DMS79 (cell line): ENCODE results near the gene OCA2.
A peak's percentile ranks its signal among the peaks of the same experiment; 100 is the strongest.
"Not testable (repeated sequence)": the region's sequence is repeated elsewhere in the genome, so short reads cannot be mapped to it uniquely, and the experiment has no call there.

Experiments
- DNase-seq: peaks from one replicate; lab custom pipeline; 2025; lab: John Stamatoyannopoulos, UW

Gene OCA2

DNA sequence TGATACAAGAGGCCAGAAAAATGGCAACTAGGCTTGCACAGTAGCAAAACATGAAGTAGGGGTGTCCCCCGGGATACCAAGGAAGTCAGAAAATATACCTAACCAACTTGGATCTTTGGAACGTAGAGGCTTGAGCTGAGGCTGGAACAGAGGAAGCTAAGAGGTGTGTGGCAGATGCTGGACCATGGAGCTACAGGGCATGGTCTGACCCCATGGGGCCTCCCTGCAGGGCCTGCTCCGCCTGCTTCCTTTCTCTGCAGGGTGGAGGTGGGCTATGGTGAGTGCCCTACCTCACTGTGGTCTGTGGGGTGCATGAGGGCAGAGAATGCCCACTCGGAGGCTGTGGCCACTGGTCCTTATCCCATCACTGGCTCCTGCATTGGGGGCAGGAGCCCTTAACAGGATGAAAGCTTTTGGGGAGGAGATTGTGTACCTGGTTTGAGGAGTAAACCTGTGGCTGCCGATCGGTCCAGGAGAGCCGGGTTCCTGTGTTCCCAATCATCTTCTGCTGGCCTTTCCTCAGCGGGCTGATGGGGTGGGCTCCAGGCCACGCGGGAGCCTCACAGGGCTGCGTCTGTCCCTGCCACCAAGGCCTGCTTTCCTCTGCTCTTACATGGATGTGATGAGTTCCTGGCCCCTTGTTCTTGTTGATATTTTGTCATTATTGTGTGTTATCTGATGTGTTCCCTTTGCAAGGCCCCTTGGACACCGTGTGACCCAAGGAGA is 96.8 kb downstream of the OCA2 start:
- DNase-seq = no peak

DNA sequence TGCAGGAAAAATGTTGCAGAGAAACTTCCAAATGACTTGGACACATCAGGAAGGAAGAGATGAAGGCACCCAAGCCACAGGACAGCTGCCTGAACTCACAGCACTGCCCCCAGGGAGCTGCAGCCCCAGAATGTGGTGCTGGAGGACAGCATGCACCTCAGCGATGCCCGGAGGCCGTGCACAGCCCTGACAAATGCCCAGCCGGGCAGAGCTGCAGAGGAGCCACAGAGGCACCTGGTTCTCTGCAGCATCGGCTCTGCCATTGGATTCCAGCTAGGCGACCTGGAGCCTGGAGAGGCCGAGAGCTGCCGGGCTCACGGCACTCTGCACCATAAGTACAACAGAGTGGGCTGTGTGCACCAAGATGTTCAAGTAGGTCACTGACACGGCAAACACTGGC is 97.5 kb downstream of the OCA2 start:
- no peak for DNase-seq

DNA sequence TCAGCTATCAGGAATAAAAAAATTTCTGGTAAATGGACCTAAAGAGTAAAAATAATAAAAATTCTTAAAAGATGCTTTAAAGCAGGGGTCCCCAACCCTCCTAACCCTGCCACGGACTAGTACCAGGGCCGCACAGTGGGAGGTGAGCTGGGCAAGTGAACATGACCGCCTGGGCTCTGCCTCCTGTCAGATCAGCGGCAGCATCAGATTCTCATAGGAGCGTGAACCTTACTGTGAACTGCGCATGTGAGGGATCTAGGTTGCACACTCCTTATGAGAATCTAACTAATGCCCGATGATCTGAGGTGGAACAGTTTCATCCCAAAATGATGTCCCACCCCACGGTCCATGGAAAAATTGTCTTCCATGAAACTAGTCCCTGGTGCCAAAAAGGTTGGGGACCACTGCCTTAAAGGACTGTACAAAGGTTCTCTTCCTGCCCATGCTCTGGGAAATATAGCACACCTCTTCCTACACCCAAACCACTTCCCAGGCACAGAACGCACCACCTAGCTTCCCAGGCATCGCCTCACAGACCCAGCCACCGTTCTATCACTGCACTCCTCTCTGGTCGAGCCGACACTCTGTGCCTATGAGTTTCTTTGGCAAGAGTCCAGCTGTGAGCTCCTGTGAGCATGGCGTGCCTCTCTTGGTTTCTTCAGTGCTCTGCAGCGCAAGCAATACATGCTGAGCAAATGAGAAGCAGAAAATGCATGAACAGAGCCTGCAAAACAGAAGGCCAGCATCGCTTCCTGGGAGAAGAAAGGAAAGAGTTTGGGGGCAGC is 104.9 kb downstream of the OCA2 start:
- DNase-seq = peak; percentile 45

DNA sequence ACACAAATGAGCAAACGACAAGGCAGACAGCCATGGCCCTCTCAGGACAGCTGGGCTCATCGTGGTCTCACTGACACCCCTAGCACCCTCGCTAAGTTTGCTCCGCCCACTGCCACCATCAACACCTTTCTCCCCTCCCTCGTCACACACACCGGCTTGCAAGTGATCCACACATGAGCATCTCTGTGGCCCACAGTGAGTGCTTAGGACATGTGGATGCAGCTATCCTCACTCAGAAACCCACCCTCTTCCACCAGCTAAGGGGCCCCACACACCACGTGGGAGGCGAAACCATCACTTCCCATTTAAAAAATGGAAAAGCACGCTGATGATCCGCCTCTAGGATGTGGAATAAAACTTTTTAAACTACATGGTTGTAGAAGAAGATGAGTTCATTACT is 105.6 kb downstream of the OCA2 start:
- DNase-seq = no peak

DNA sequence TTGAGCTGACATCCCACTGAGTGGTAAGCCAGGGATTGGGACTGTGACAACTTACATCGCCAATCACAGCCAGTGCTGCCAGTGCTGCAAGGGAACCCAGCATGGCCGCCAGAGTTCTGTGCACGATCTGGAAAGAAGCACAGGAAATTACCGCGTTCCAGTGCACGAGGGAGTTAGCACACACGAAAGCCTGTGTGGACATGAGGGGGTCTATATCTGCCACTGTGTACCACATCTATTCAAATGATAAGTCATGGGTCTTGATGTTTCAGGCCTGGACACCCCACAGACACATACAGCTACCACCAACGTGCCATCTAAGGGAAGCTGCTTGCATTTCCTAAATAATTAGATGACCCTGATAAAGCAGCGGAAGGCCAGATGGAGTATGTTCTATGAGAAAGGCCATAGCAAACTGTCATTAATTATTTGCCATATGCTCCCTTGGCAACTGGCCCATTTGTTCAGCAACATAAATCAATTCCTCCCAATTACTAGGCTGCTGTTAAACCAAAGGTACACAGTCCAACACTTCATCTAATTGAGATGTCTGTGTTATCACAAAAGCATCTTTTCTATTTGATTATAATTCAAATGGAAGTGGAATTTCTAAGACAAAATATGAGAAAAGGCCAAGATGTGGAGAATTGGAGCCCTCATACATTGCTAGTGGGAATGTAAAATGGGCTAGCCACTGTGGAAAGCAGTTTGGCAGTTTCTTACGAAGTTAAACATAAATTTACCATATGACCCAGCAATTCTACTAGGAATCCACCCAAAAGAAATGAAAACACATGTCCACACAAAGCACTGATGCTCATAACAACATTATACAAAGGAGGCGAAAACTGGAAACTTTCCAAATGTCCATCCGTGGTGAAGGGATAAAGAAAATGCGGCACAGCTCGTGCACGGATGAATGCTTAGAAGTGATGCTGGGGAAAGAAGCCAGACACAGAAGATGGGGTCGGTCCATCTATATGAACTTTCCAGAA is 108.3 kb downstream of the OCA2 start:
- no peak for DNase-seq

DNA sequence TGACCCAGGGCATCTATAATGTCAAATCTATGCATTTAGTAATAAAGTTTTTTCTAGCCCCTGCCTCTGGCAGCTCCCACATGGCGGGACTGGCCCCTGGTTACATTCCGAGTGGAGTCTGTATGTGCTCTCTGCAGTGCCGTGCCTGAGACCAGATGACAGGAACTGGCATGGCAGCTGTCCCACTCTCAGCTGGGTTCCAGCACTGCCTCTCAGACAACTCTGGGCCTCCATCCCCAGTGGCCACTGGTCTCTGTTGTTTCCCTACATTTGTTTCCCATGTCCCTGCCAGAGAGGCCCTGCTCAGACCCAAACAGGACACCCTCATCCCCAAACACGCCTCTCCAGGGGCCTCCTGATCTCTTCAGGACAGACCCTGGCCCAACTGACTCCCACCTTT is 109.3 kb downstream of the OCA2 start:
- no peak for DNase-seq

DNA sequence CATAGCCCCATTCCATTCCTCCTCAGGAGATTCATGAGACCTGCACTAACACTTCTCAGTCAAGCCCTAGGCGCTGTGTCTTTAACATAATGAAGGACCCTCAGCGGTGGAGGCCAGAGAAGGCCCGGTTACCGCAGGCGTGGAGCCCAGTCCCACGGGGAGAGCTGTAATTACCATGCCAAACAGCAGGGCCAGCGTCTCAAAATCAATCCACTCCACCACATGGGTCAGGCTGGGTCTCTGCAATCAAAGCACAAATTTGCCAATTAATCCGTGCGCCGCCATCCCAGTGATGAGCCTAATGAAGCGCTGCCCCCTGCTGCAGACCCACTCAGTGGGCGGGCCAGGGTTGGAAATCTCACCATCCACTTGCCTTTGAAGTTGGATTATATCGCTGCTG is 109.7 kb downstream of the OCA2 start:
- no peak for DNase-seq

DNA sequence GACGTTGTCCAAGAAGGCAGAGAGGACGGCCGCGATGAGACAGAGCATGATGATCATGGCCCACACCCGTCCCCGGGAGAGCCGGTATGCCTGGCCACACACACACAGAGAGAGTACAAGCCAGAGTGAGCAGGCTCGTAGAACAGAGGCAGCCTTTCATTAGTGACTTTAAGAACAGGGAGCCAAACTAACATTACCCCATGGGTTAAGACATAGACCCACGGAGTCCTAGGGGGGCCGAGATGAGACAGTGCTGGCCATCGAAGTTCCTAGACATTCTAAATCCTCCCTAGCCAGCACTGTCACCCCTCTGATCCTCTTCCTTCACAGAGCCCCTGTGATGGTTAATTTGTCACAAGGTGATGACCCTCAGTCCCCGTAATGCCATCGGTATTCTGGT is 114.0 kb downstream of the OCA2 start:
- DNase-seq = no peak

DNA sequence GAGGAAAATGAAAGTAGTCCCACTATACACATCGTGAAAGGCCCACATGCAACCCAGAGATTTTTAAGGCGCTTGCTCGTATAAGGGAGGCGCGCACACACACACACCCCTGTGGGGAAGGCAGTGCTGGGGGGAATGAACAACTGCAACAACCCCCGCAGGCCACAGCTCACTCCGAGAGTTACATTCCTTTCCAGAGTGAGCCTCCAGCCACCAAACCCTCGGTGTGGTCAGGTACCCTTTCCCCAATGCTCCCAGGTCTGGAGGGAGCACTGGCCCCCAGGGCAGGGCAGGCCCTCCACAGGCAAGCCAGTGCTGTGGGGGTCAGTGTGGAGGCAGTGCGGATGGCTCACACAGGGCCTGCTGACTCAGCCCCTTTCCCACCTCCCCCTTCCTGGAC is 115.6 kb downstream of the OCA2 start:
- no peak for DNase-seq

DNA sequence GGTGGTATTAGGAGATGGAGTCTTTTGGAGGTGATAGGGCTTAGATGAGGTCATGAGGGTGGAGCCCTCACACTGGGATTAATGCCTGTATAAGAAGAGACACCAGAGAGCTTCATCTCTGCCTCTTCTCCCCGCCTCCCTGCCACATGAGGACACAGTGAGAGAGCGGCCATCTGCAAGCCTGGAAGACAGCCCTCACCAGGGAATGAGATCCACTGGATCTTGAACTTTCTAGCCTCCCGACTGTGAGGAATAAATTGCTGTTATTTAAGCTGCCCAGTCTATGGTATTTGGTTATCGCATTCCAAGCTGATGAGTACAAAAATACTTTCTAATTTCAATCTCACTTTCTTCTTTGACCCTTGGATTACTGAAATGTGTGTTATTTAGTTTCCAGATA is 121.4 kb downstream of the OCA2 start:
- no peak for DNase-seq

DNA sequence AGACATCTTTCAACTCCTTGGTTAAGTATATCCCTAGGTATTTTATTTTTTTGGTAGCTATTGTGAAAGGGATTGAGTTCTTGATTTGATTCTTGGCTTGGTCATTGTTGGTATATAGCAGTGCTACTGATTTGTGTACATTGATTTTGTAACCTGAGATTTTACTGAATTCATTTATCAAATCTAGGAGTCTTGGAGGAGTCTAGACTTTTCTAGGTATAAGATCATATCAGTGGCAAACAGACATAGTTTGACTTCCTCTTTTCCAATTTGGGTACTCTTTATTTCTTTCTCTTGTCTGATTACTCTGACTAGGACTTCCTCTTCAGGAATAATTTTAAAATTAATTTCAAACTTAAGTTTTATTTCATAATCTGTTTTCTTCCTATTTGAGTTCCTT is 125.2 kb downstream of the OCA2 start:
- DNase-seq = no peak

DNA sequence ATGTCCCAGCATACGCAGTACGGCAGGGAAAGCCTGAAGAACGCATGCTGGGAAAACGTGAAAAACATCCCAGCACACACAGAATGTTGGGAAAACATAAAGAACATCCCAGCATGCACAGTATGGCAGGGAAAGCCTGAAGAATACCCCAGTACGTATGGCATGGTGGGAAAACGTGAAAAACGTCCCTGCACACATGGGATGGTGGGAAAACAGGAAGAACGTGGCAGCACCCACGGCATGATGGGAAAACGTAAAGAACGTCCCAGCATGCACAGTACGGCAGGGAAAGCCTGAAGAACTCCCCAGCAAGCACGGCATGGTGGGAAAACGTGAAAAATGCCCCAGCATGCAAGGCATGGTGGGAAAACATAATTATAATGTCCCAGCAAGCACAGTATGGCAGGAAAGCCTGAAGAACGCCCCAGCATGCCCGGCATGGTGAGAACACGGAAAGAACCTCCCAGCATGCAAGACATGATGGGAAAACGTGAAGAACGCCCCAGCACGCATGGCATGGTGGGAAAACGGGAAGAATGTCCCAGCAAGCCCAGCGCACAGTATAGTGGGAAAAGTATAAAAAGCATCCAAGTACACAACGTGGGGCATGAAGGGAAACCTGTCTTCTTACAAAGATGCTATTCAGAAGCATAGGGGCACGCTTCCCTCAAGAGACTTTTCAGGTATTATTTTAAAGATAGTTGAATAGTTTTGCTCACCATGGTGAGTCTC is 128.3 kb downstream of the OCA2 start:
- no peak for DNase-seq

DNA sequence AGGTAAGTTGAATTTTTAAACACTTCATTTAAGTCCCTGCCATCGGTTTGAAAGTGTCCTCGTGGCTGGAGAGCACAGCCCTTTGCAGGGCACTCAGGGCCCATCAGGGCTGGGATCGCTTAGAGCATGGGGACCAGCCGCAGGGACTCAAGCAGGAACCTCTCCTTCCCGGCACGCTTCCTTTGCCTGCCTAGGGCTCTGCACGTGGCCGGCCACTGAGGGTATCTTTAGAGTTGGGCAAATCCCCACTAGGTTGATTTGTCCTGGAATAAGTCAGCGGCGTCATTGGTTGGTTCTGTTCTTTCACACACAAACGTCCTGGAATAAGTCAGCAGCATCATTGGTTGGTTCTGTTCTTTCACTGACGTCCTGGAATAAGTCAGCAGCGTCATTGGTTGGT is 131.6 kb downstream of the OCA2 start:
- no peak for DNase-seq

DNA sequence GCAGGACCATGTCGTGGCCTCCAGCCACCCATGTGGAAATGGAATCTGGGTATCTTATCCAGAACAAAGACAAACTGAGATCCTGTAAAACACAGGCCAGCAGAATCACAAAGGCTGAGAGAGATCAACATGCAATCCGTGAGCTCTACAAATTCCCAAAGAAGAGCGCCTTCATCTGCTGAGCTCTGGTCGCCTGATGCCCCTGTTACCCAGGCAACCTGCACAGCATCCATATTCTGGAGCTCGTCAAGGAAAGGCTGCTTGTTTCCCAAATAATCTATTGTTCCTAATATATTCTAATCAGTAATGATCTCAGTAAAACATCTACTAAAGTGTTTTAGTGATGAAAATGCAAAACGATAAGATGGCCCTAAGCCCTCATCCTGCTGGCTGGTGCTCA is 133.6 kb downstream of the OCA2 start:
- no peak for DNase-seq

DNA sequence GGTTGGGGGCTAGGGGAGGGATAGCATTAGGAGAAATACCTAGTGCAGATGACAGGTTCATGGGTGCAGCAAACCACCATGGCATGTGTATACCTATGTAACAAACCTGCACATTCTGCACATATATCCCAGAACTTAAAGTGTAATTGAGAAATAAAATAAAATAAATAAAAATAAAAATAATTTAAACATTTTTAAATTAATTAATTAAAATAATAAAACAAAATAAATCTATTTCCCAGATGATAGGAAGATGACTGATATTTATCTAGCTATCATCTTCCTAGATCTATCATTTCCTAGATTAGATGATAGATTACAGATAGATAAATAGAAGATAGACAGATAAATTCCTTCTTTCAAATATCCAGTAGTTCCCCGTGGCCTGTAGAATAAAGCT is 137.3 kb downstream of the OCA2 start:
- no peak for DNase-seq

DNA sequence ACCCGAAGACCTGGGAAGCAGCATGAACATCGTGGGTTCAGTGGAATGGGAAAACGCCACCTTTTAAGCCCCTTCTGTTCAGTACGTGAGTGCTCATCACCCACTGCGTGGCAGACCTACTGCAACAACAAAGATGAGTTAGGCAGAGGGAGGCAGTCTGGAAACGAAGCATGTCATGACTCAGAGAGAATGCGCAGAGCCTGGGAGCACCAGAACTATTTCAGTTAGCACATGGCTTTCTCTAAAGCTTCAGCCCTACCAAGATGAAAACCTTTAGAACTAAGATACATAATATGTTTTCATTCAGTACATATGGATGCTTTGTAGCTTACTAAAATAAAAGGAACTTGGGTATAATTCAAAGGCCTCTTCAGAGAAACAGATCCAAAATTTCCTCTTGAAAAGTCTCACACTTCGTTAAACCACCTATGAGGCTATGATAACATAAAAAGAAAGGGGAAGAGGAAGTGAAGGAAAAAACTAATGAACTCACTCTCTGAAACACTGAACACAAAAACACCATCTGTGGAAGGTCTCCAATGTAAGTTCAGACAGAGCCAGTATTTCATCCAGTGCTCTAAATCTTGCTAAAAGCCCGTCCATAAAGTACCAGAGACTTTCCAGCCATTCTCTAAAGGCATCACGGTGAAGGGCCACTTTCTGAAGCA is 140.1 kb downstream of the OCA2 start:
- DNase-seq = no peak

DNA sequence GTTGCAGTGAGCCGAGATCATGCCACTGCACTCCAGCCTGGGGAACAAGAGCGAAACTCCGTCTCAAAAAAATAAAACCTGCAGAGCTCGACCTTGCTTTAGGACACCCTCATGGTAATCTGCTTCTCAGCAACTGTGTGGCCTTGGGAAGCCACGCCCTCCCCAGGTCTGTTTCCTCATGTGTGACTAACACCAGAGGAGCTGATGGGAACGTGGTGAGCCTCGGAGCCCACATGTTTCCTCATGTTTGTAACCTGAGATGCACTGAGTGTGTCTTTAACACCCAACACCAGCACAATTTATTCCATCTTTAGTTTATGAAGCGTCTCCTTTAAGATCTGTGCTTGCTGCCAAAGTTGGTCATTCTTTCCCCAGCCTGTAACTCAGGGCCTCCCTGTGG is 142.8 kb downstream of the OCA2 start:
- no peak for DNase-seq

DNA sequence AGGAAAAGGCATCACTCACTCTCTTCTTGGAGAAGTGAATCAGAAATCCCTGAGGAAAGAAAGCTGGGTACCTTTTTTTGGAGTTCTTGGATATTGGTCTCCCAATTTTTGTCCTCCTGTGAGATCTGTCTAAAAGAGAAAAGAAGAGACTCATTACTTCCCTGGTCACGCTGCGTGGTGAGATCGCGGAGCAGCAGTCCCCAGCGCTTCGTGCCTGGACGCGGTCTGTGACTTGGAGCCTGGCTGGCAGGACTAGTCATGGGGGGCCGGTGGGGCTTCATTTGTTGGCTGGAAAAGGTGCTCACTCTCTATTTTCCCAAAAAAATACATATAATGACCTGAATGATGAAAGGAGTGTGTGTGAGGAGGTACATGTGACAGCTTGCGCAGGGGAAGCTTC is 144.0 kb downstream of the OCA2 start:
- DNase-seq = no peak

DNA sequence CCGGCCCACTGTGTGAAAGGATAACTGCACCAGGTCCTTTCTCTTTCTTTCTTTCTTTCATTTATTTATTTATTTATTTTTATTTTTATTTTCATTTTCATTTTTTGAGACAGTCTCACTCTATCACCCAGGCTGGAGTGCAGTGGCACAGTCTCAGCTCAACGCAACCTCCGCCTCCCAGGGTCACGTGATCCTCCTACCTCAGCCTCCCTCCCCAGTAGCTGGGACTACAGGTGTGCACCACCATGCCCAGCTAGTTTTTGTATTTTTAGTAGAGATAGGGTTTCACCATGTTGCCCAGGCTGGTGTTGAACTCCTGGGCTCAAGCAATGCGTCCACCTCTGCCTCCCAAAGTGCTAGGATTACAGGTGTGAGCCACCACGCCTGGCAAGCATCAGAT is 146.5 kb downstream of the OCA2 start:
- DNase-seq = not testable (repeated sequence)

DNA sequence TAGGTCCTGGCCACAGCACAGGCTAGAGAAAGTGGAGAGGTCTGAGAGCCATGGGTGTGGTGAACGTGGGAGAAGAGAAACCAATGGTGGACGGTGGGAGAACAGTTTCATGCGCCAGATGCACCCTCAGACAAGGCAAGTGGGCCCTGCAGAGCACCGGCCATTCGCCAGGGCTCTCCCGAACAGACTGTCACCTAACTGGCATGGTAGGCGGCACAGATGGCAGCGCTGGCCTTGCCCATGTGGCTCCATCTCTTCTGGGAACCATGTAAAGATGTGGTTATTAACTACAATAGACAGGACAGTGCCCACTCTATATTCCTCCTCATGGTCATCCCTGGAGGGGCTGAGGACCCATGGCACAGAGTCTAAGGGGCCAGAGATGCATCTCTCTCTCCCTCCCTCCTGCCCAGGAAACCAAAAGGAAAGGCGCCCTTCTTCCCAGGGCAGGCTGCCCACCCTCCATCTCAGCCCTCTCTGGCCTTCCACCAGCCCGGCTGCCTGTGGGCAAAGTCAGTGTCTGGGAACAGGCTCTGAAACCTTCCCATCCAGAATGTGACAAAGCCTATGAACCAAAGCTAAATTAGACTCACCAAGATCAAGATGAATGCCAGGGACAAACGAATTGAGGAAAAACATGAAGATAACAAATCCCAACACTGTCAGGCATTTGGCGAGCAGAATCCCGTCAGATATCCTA is 147.8 kb downstream of the OCA2 start:
- no peak for DNase-seq

DNA sequence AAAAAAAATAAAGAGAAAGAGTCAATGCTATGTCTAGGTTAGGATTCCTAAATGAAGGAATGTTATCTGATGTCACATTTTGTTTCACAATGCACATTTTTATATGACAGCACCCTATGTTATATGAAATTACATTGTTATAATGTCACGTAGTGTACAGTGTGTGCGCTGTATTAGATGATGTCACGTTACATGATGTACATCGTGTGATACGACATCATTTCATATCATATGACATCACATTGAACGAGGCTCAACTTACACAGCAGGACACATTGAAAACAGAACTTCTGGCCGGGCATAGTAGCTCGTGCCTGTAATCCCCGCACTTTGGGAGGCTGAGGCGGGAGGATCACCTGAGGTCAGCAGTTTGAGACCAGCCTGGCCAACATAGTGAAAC is 150.0 kb downstream of the OCA2 start:
- no peak for DNase-seq
